Measurements from ENCODE around the gene ABHD3.
"Not testable (repeated sequence)": the region's sequence is repeated elsewhere in the genome, so short reads cannot be mapped to it uniquely, and the experiment has no call there.

Gene ABHD3

GRCh38 chr18:21629089-21629832 is 75.3 kb downstream of the ABHD3 start:
- DNase-seq (ENCODE audit: extremely low read depth, insufficient read length), result no peak
- no peak overlapping the region; the same call in 1 of the 2 replicates for H3K4me3 ChIP-seq (replicated peaks; ENCODE audit: low read depth, low read length)
- no peak for TF ChIP-seq CTCF (IDR thresholded peaks at IDR 0.05; ENCODE audit: insufficient read depth, low read length, poor library complexity, severe bottlenecking)
- H3K36me3 ChIP-seq (ENCODE audit: control insufficient read depth, insufficient read depth, low read length), result peaks cover 2% of the 10 kb centered on the region
- no peaks in the 10 kb centered on the region for H3K27me3 ChIP-seq (replicated peaks; ENCODE audit: control insufficient read depth, insufficient read depth, low read length)

GRCh38 chr18:21621640-21622039 is 82.9 kb downstream of the ABHD3 start:
- not testable (repeated sequence) for H3K36me3 ChIP-seq (ENCODE audit: control insufficient read depth, insufficient read depth, low read length); DNase-seq (ENCODE audit: extremely low read depth, insufficient read length); H3K4me3 ChIP-seq (replicated peaks; ENCODE audit: low read depth, low read length)

GRCh38 chr18:21612125-21613039 is 92.2 kb downstream of the ABHD3 start, which contains the start of gene SNRPD1:
SNRPD1 (plus strand) TSS chr18:21612314; CDS start chr18:21612430, 116 bp downstream.
- peak; percentile 99 for TF ChIP-seq CTCF (IDR thresholded peaks at IDR 0.05; ENCODE audit: insufficient read depth, low read length, poor library complexity, severe bottlenecking)
- DNase-seq (ENCODE audit: extremely low read depth, insufficient read length), result peak; percentile 97

More at GRCh38 chr18:21621640-21622039, 82.9 kb downstream of the ABHD3 start:
- not testable (repeated sequence) for H3K27me3 ChIP-seq (replicated peaks; ENCODE audit: control insufficient read depth, insufficient read depth, low read length)

GRCh38 chr18:21611401-21612124 is 93.0 kb downstream of the ABHD3 start:
- DNase-seq (ENCODE audit: extremely low read depth, insufficient read length); H3K27me3 ChIP-seq (replicated peaks; ENCODE audit: control insufficient read depth, insufficient read depth, low read length); H3K36me3 ChIP-seq (ENCODE audit: control insufficient read depth, insufficient read depth, low read length): not testable (repeated sequence)
- peak overlapping the region; percentile 96 for H3K4me3 ChIP-seq (replicated peaks; ENCODE audit: low read depth, low read length)

More at GRCh38 chr18:21612125-21613039, 92.2 kb downstream of the ABHD3 start, which contains the start of gene SNRPD1:
- Histone ChIP-seq H3K4me3 (replicated peaks; ENCODE audit: low read depth, low read length) (peak within 1 kb of the TSS; percentile 96), H3K27me3 (replicated peaks; ENCODE audit: control insufficient read depth, insufficient read depth, low read length) (no peaks in the 10 kb centered on the region), H3K36me3 (ENCODE audit: control insufficient read depth, insufficient read depth, low read length) (no peaks in the 10 kb centered on the region)

GRCh38 chr18:21605213-21605612 is 99.4 kb downstream of the ABHD3 start:
- TF ChIP-seq CTCF (IDR thresholded peaks at IDR 0.05; ENCODE audit: insufficient read depth, low read length, poor library complexity, severe bottlenecking), result no peak
- DNase-seq (ENCODE audit: extremely low read depth, insufficient read length), result no peak
- Histone ChIP-seq H3K4me3 (replicated peaks; ENCODE audit: low read depth, low read length) (no peak overlapping the region), H3K27me3 (replicated peaks; ENCODE audit: control insufficient read depth, insufficient read depth, low read length) (no peaks in the 10 kb centered on the region), H3K36me3 (ENCODE audit: control insufficient read depth, insufficient read depth, low read length) (no peaks in the 10 kb centered on the region)

GRCh38 chr18:21604671-21605070 is 99.9 kb downstream of the ABHD3 start:
- no peaks in the 10 kb centered on the region for H3K36me3 ChIP-seq (ENCODE audit: control insufficient read depth, insufficient read depth, low read length)
- DNase-seq (ENCODE audit: extremely low read depth, insufficient read length), result no peak
- H3K27me3 ChIP-seq (replicated peaks; ENCODE audit: control insufficient read depth, insufficient read depth, low read length), result no peaks in the 10 kb centered on the region
- TF ChIP-seq CTCF (IDR thresholded peaks at IDR 0.05; ENCODE audit: insufficient read depth, low read length, poor library complexity, severe bottlenecking), result no peak
- H3K4me3 ChIP-seq (replicated peaks; ENCODE audit: low read depth, low read length), result peak overlapping the region; percentile 3; the same call in 1 of the 2 replicates
